BE2C (cell line): ENCODE measurements around the gene OSGEPL1.
A peak's percentile ranks its signal among the peaks of the same experiment; 100 is the strongest.

Source experiments
- DNase-seq: peaks from one replicate; pipeline ENCODE4 v3.0.0-alpha.2; 2020
- H3K27me3 ChIP-seq: fragments of 250-450 bp; sonication (Bioruptor Pico); 2 replicates; pipeline ENCODE4 v1.5.1; 2020; ENCODE audit warnings: mild to moderate bottlenecking
- H3K36me3 ChIP-seq: fragments of 250-450 bp; sonication (Bioruptor Pico); 2 replicates; pipeline ENCODE4 v1.5.1; 2020; ENCODE audit warnings: mild to moderate bottlenecking
- H3K4me1 ChIP-seq: fragments of 250-450 bp; sonication (Bioruptor Pico); 2 replicates; pipeline ENCODE4 v1.5.1; 2020
- H3K4me3 ChIP-seq: 2 replicates; pipeline ENCODE4 v1.5.1; 2011; ENCODE audit warnings: low read depth, low read length
- H3K9me3 ChIP-seq: fragments of 250-450 bp; sonication (Bioruptor Pico); 2 replicates; pipeline ENCODE4 v1.5.1; 2020
- TF ChIP-seq, protein P1 (sequence below): IDR thresholded peaks from 2 replicates; pipeline ENCODE4 v1.5.1; 2012; ENCODE audit warnings: mild to moderate bottlenecking, low read depth, low read length

OSGEPL1 gene

GRCh38 chr2:189756311-189756952 lies 6.2 kb downstream of the OSGEPL1 start:
- DNase-seq = no peak
- Histone ChIP-seq H3K9me3 (no peaks in the 10 kb centered on the region), H3K27me3 (no peaks in the 10 kb centered on the region), H3K4me1 (no peaks in the 10 kb centered on the region), H3K4me3 (no peak overlapping the region), H3K36me3 (peaks cover 19% of the 10 kb centered on the region)
- TF ChIP-seq, protein P1, sequence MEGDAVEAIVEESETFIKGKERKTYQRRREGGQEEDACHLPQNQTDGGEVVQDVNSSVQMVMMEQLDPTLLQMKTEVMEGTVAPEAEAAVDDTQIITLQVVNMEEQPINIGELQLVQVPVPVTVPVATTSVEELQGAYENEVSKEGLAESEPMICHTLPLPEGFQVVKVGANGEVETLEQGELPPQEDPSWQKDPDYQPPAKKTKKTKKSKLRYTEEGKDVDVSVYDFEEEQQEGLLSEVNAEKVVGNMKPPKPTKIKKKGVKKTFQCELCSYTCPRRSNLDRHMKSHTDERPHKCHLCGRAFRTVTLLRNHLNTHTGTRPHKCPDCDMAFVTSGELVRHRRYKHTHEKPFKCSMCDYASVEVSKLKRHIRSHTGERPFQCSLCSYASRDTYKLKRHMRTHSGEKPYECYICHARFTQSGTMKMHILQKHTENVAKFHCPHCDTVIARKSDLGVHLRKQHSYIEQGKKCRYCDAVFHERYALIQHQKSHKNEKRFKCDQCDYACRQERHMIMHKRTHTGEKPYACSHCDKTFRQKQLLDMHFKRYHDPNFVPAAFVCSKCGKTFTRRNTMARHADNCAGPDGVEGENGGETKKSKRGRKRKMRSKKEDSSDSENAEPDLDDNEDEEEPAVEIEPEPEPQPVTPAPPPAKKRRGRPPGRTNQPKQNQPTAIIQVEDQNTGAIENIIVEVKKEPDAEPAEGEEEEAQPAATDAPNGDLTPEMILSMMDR = no peak

DNA sequence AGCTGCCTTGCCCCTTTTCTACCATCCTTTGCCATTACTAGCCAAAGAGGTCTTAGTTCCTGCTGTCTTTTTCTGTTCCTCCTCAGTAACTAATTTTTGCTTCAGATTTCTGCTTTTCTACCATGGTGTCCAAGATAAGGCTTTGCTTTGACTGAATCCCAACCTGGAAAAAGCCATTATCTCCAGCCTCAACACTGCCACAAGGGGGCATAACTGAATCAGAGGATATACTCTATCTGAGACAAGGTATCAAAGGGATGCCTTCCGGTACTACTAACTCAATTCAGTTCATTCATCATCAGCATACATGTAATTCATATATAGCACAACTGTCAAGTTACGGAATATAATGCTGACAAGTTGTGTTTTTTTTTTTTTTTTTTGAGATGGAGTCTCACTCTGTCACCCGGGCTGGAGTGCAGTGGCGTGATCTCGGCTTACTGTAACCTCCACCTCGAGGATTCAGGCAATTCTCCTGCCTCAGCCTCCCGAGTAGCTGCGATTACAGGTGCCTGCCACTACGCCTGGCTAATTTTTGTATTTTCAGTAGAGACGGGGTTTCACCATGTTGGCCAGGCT lies 11.4 kb downstream of the OSGEPL1 start:
- Histone ChIP-seq H3K9me3 (no peaks in the 10 kb centered on the region), H3K36me3 (peaks cover 35% of the 10 kb centered on the region), H3K4me3 (no peak overlapping the region), H3K27me3 (no peaks in the 10 kb centered on the region), H3K4me1 (no peaks in the 10 kb centered on the region)
- TF ChIP-seq, protein P1 = peak; percentile 87
- peak; percentile 50 for DNase-seq

DNA sequence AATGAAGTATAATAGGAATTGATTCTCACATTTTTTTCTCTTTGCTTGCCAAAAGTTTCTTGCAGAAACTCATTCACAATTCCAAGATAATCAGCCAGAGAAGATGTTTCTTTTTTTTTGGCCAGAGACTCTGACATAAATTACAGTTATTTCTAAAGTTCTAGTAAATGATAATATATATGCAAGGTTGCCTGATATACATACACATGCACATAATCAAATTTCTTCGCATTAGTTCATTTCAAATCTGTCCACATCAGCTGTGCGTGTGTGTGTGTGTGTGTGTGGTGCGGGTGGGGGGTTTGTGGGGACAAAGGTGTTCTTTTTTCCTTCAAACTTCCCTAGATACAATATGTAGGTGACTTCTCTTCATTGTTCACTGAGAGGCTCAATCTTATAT lies 33.2 kb downstream of the OSGEPL1 start:
- no peak for DNase-seq
- no peaks in the 10 kb centered on the region for H3K4me1 ChIP-seq
- no peak overlapping the region for H3K4me3 ChIP-seq
- TF ChIP-seq, protein P1 = no peak
- no peaks in the 10 kb centered on the region for H3K27me3 ChIP-seq
- H3K9me3 ChIP-seq = no peaks in the 10 kb centered on the region
- no peaks in the 10 kb centered on the region for H3K36me3 ChIP-seq

GRCh38 chr2:189726849-189727248 lies 35.7 kb downstream of the OSGEPL1 start:
- TF ChIP-seq, protein P1 = no peak
- Histone ChIP-seq H3K4me3 (no peak overlapping the region), H3K9me3 (no peaks in the 10 kb centered on the region), H3K4me1 (no peaks in the 10 kb centered on the region), H3K27me3 (no peaks in the 10 kb centered on the region), H3K36me3 (no peaks in the 10 kb centered on the region)
- no peak for DNase-seq

DNA sequence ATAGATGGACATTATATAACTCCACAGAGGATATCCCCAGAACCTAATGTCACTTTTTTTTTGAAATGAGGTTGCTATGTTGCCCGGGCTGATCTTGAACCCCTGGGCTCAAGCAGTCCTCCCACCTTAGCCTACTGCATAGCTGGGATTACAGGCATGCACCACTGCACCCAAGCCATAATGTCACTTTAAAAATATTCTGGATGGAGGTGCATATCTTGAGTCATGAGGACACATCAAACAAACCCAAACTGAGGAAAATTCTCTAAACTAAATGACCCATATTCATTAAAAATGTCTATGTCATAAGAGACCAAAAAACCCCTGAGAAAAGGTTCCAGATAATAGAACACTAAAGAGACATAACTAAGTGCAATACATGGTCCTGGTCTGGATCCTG lies 36.3 kb downstream of the OSGEPL1 start:
- H3K4me3 ChIP-seq = no peak overlapping the region
- no peaks in the 10 kb centered on the region for H3K36me3 ChIP-seq
- H3K9me3 ChIP-seq = no peaks in the 10 kb centered on the region
- TF ChIP-seq, protein P1 = no peak
- no peaks in the 10 kb centered on the region for H3K4me1 ChIP-seq
- no peaks in the 10 kb centered on the region for H3K27me3 ChIP-seq
- DNase-seq = no peak

DNA sequence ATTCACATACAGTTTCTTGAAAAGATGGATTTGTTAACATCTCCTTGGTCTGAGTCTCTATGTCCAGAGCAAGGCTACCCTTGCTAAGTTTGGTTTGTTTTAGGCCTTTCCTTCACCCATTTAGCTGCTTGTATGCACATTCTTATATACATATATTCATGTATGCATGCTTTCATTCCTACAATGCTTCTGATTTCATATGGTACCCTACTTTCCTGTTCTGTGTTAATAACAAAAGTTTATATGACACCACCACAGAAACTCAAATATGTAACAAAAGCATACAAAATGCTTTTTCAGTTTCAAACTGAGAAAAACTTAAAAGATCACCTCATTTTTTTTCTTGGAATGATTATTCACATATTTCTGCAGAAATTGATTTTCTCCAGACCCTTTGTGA lies 39.4 kb downstream of the OSGEPL1 start:
- Histone ChIP-seq H3K9me3 (no peaks in the 10 kb centered on the region), H3K27me3 (no peaks in the 10 kb centered on the region), H3K4me1 (no peaks in the 10 kb centered on the region), H3K36me3 (no peaks in the 10 kb centered on the region), H3K4me3 (no peak overlapping the region)
- TF ChIP-seq, protein P1 = no peak
- no peak for DNase-seq
